ENCODE measurements around the gene SLC11A2. TPM values are rescaled to one million over a fixed set of nuclear protein-coding genes. Genes with fewer than 3 reads are reported as not detected.

Gene SLC11A2
- total and polyA plus RNA-seq, 8 donors = 5.0 to 348 (median 59.7) TPM

- Histone ChIP-seq H3K27ac (no peak overlapping the region), H3K4me1 (no peaks in the 10 kb centered on the region), H3K4me3 (no peak overlapping the region), H3K36me3 (peaks cover 6 to 59% (median 31%) of the 10 kb centered on the region in 4 donors), H3K9me3 (peaks cover 0 to 6% (median 0%) of the 10 kb centered on the region in 4 donors), H3K27me3 (no peaks in the 10 kb centered on the region)
- intact Hi-C loops (cut with DNase I; ENCODE audit: low total_unique reads) = no loop called here
- TF ChIP-seq CTCF (IDR thresholded peaks at IDR 0.05) (no peak), POLR2AphosphoS5 (IDR thresholded peaks at IDR 0.05) (no peak), EP300 (IDR thresholded peaks at IDR 0.05) (no peak), POLR2A (IDR thresholded peaks at IDR 0.05) (no peak)
- DNase-seq = no peak
Observed at GRCh38 chr12:50971946-50972345, 54.2 kb downstream of the SLC11A2 start.

GRCh38 chr12:50964432-50964831 lies 61.8 kb downstream of the SLC11A2 start:
- WGBS, 5 donors = 0 to 76% (median 55%) methylated on average over 1 of the region's 1 CpG
- DNase-seq = no peak
- H3K27ac ChIP-seq = no peak overlapping the region
- H3K36me3 ChIP-seq = peaks cover 2 to 22% (median 15%) of the 10 kb centered on the region in 4 donors
- no peak for TF ChIP-seq CTCF (IDR thresholded peaks at IDR 0.05)
- TF ChIP-seq POLR2AphosphoS5 (IDR thresholded peaks at IDR 0.05) = no peak
- TF ChIP-seq POLR2A (IDR thresholded peaks at IDR 0.05) = no peak
- TF ChIP-seq EP300 (IDR thresholded peaks at IDR 0.05) = no peak
- H3K9me3 ChIP-seq = no peaks in the 10 kb centered on the region
- peaks cover 0 to 14% (median 6%) of the 10 kb centered on the region in 4 donors for H3K4me1 ChIP-seq
- H3K4me3 ChIP-seq = no peak overlapping the region
- H3K27me3 ChIP-seq = no peaks in the 10 kb centered on the region
- intact Hi-C loops (cut with DNase I; ENCODE audit: low total_unique reads) = no loop called here

- Histone ChIP-seq H3K36me3 (no peaks in the 10 kb centered on the region), H3K4me3 (no peak overlapping the region), H3K27me3 (no peaks in the 10 kb centered on the region), H3K4me1 (peaks cover 0 to 14% (median 6%) of the 10 kb centered on the region in 4 donors), H3K9me3 (no peaks in the 10 kb centered on the region), H3K27ac (peak overlapping the region in 2 of 5 donors; percentile 22 to 27)
- TF ChIP-seq CTCF (IDR thresholded peaks at IDR 0.05) (no peak), POLR2A (IDR thresholded peaks at IDR 0.05) (no peak), EP300 (IDR thresholded peaks at IDR 0.05) (no peak), POLR2AphosphoS5 (IDR thresholded peaks at IDR 0.05) (no peak)
- intact Hi-C loops (cut with DNase I; ENCODE audit: low total_unique reads) = no loop called here
- WGBS, 5 donors = 65 to 75% (median 69%) methylated on average over 4 of the region's 4 CpGs
- no peak for DNase-seq
Observed at GRCh38 chr12:50961708-50962107, 64.5 kb downstream of the SLC11A2 start.

GRCh38 chr12:50960130-50960529 lies 66.1 kb downstream of the SLC11A2 start:
- intact Hi-C loops (cut with DNase I; ENCODE audit: low total_unique reads) = no loop called here
- Histone ChIP-seq H3K27ac (no peak overlapping the region), H3K36me3 (no peaks in the 10 kb centered on the region), H3K9me3 (no peaks in the 10 kb centered on the region), H3K27me3 (no peaks in the 10 kb centered on the region), H3K4me3 (no peak overlapping the region), H3K4me1 (peaks cover 0 to 14% (median 6%) of the 10 kb centered on the region in 4 donors)
- TF ChIP-seq EP300 (IDR thresholded peaks at IDR 0.05) (no peak), POLR2AphosphoS5 (IDR thresholded peaks at IDR 0.05) (no peak), CTCF (IDR thresholded peaks at IDR 0.05) (no peak), POLR2A (IDR thresholded peaks at IDR 0.05) (no peak)
- DNase-seq = no peak
